Choroid plexus epithelial cell (primary cell): ENCODE measurements around the gene TRPC4AP.

Experiments
- DNase-seq: peaks from one replicate; pipeline ENCODE4 v3.0.0-alpha.2; 2010; ENCODE audit warnings: low read depth
- H3K4me3 ChIP-seq: 2 replicates; pipeline ENCODE4 v1.5.1; 2011; ENCODE audit warnings: low read depth, mild to moderate bottlenecking, control low read depth, low read length, moderate library complexity
- TF ChIP-seq, protein P1 (sequence below): conservative IDR thresholded peaks from 2 replicates; pipeline ENCODE4 v1.5.1; 2011; ENCODE audit warnings: low read depth, mild to moderate bottlenecking, control low read depth, inconsistent platforms, low read length, moderate library complexity

TRPC4AP gene

DNA sequence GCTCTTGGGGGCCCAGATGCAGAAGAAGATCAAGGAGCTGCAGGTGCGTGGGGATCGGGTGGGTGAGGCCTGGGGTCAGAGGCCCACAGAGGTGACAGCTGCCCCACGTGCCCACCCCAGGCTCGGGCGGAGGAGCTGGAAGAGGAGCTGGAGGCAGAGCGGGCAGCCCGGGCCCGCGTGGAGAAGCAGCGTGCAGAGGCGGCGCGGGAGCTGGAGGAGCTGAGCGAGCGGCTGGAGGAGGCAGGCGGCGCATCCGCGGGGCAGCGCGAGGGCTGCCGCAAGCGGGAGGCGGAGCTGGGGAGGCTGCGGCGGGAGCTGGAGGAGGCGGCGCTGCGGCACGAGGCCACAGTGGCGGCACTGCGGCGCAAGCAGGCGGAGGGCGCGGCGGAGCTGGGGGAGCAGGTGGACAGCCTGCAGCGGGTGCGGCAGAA, 95.5 kb downstream of the TRPC4AP start:
- no peak overlapping the region for H3K4me3 ChIP-seq
- TF ChIP-seq, protein P1, sequence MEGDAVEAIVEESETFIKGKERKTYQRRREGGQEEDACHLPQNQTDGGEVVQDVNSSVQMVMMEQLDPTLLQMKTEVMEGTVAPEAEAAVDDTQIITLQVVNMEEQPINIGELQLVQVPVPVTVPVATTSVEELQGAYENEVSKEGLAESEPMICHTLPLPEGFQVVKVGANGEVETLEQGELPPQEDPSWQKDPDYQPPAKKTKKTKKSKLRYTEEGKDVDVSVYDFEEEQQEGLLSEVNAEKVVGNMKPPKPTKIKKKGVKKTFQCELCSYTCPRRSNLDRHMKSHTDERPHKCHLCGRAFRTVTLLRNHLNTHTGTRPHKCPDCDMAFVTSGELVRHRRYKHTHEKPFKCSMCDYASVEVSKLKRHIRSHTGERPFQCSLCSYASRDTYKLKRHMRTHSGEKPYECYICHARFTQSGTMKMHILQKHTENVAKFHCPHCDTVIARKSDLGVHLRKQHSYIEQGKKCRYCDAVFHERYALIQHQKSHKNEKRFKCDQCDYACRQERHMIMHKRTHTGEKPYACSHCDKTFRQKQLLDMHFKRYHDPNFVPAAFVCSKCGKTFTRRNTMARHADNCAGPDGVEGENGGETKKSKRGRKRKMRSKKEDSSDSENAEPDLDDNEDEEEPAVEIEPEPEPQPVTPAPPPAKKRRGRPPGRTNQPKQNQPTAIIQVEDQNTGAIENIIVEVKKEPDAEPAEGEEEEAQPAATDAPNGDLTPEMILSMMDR = no peak
- DNase-seq = peak; percentile 46

DNA sequence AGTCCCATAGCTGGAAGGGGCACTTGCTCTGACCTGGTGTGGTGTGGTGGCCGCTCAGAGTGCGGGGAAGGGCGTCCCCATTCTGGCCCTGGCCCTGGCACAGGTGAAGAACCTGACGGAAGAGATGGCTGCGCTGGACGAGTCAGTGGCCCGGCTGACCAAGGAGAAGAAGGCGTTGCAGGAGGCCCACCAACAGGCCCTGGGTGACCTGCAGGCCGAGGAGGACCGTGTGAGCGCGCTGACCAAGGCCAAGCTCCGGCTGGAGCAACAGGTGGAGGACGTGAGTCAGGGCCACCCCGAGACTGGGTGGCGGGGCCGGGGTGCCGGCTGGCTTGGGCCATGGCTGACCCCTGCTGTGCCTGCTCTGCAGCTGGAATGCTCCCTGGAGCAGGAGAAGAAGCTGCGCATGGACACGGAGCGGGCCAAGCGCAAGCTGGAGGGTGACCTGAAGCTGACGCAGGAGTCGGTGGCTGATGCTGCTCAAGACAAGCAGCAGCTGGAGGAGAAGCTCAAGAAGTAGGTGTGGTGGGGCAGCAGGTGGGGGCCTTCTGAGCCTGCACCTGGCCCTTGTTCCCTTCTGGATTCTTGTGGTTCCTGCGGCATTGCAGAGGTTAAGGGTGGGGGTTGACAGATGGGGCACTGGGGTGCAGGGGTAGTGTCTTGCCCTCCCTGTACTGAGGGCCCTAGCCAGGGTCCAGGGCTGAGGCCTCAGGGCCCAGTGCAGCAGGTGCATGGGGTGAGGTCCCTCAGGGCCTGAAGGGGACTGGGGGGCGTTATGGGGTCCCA, 96.2 kb downstream of the TRPC4AP start:
- H3K4me3 ChIP-seq = no peak overlapping the region
- TF ChIP-seq, protein P1 = no peak
- DNase-seq = no peak

DNA sequence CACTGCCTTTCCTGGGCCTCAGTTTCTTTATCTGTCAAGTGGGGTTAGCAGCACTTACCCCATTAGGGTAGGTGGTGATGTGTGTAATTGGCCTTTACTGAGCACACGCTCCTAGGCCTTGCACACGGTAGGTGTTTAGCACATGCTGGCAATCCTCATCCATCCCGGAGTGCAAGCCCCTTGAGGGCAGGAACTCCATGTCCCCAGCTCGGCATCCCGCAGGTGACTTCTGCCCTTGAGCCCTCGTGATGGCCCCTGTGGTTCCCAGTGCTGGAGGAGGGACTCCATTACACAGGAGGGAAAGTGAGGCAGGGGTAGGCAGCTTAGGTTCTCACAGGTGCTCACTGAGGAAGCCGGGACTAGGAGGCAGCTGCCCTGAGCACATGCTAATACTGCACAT, 96.9 kb downstream of the TRPC4AP start:
- TF ChIP-seq, protein P1 = no peak
- H3K4me3 ChIP-seq = no peak overlapping the region

DNA sequence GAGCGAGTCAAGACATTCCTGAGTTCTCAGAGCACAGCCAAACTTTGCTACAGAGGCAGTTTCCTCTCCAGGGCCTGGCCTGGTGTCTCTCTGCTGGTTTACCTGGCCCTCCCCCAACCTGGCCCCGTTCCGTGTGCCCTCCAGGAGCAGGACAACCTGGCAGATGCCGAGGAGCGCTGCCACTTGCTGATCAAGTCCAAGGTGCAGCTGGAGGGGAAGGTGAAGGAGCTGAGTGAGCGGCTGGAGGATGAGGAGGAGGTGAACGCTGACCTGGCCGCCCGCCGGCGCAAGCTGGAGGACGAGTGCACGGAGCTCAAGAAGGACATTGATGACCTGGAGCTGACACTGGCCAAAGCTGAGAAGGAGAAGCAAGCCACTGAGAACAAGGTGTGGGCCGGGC, 97.4 kb downstream of the TRPC4AP start:
- no peak overlapping the region for H3K4me3 ChIP-seq
- TF ChIP-seq, protein P1 = no peak
- DNase-seq = no peak

More for the DNA sequence above, 96.9 kb downstream of the TRPC4AP start:
- no peak for DNase-seq

DNA sequence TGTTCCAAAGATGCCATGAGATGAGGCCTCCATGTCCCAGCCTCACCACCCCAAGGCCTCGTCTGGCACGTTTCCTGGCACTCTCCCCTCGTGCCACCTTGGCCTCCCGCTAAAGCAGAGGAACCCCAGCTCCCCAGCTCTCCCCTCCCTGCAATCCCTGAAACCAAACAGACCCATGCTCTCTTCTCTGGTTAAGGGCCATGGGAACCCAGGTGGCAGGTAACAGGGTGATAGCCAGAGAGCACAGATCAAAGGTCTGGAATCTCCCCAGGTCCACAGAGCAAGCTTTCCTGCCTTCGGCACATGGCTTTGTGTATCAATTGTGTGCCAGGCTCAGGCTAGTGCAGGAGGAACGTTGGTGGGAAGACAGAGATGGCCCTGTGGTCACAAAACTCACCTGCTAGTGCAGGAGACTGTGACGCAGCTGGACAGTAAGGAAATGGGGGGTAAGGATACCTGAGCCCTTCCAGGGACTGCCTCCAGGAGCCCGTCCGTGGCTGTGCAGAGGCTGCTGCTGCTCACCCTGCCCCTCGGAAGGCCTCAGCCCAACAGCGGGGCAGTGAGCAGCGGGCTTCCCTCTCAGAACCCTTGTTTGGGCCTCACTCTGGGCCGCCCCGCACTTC, 98.0 kb downstream of the TRPC4AP start:
- DNase-seq = no peak
- TF ChIP-seq, protein P1 = no peak
- no peak overlapping the region for H3K4me3 ChIP-seq

DNA sequence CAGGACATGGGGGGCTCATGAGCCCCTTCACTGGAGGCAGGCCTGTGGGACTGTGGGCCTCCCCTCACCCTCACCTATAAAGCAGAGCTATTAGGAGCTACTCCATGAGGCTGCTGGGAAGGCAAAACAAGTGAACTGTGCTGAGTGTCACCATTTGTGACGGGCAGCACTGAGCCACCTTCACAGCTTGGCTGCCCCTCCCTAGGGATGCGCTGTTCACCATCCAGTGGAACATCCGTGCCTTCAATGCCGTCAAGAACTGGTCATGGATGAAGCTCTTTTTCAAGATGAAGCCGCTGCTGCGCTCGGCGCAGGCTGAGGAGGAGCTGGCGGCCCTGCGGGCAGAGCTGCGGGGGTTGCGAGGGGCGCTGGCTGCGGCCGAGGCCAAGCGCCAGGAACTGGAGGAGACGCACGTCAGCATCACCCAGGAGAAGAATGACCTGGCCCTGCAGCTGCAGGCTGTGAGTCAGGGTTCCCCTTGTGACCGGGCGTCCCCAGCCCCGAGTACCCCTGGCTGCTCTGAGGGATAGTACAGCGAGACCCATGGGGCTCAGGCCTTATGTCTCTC, 98.6 kb downstream of the TRPC4AP start:
- H3K4me3 ChIP-seq = no peak overlapping the region
- TF ChIP-seq, protein P1 = no peak
- DNase-seq = no peak
